Measurements from ENCODE around the gene SEMA3G.
A peak's percentile ranks its signal among the peaks of the same experiment; 100 is the strongest.

SEMA3G gene

GRCh38 chr3:52479877-52480575 lies 35.1 kb upstream of the SEMA3G start:
- no peak for DNase-seq

GRCh38 chr3:52479037-52479876 lies 34.4 kb upstream of the SEMA3G start:
- DNase-seq: no peak

- DNase-seq: no peak
Observed at GRCh38 chr3:52477796-52478095, 32.8 kb upstream of the SEMA3G start.

- DNase-seq: no peak
Observed at GRCh38 chr3:52477076-52477795, 32.3 kb upstream of the SEMA3G start.

GRCh38 chr3:52473026-52473425 lies 28.1 kb upstream of the SEMA3G start:
- no peak for DNase-seq

GRCh38 chr3:52472239-52473000 lies 27.5 kb upstream of the SEMA3G start:
- DNase-seq: no peak

- peak in 28 of 56 donors; percentile 10 to 79 (median 38) for DNase-seq
Observed at GRCh38 chr3:52471371-52472238, 26.7 kb upstream of the SEMA3G start.

GRCh38 chr3:52470920-52471319 lies 26.0 kb upstream of the SEMA3G start:
- no peak for DNase-seq

GRCh38 chr3:52469001-52469400 lies 24.1 kb upstream of the SEMA3G start:
- DNase-seq: no peak

GRCh38 chr3:52468336-52468735 lies 23.4 kb upstream of the SEMA3G start:
- DNase-seq: no peak

- DNase-seq: no peak
Observed at GRCh38 chr3:52463416-52463815, 18.5 kb upstream of the SEMA3G start.

- no peak for DNase-seq
Observed at GRCh38 chr3:52461874-52462273, 17.0 kb upstream of the SEMA3G start.

GRCh38 chr3:52458770-52459545 lies 14.1 kb upstream of the SEMA3G start:
- no peak for DNase-seq

- no peak for DNase-seq
Observed at GRCh38 chr3:52458031-52458760, 13.3 kb upstream of the SEMA3G start.

GRCh38 chr3:52456800-52457183 lies 11.9 kb upstream of the SEMA3G start:
- peak in 1 of 56 donors; percentile 30 for DNase-seq

GRCh38 chr3:52456169-52456799 lies 11.4 kb upstream of the SEMA3G start:
- peak in 11 of 56 donors; percentile 10 to 41 (median 23) for DNase-seq

GRCh38 chr3:52455283-52456168 lies 10.6 kb upstream of the SEMA3G start, which contains the start of gene NISCH:
TSS of gene NISCH (plus strand) at chr3:52455604. CDS start at chr3:52455642, 38 bp downstream.
- peak in 52 of 56 donors; percentile 18 to 89 (median 67) for DNase-seq
